A549 (cell line): ENCODE measurements around the gene ATP1A4.

Experiments
- JUN ChIP-seq, 2 experiments: fragments of >200 bp; sonication (Bioruptor Twin); formaldehyde crosslinking; IDR thresholded peaks; 2 replicates in 1 of 2; 3 replicates in 1 of 2; pipeline ENCODE4 v1.6.1; 2016 to 2017
- NFE2L2 ChIP-seq: fragments of 150-350 bp; conservative IDR thresholded peaks from 2 replicates; pipeline ENCODE4 v1.6.1; 2014; ENCODE audit warnings: low read length
- RARB ChIP-seq: fragments of 250-450 bp; sonication (Bioruptor Pico); IDR thresholded peaks from 2 replicates; pipeline ENCODE4 v1.8.0; 2021; ENCODE audit warnings: mild to moderate bottlenecking, moderate library complexity
- SMC3 ChIP-seq: fragments of >200 bp; sonication (Bioruptor Twin); formaldehyde crosslinking; IDR thresholded peaks from 3 replicates; pipeline ENCODE4 v1.6.1; 2018; ENCODE audit warnings: inconsistent platforms
- TFCP2L1 ChIP-seq: fragments of 250-450 bp; sonication (Bioruptor Pico); IDR thresholded peaks from 2 replicates; pipeline ENCODE4 v1.5.0; 2021; ENCODE audit warnings: mild to moderate bottlenecking
- ZFP36 ChIP-seq: fragments of 450-650 bp; IDR thresholded peaks from 2 replicates; pipeline ENCODE4 v1.6.1; 2014; ENCODE audit warnings: borderline replicate concordance; ENCODE audit not compliant: partially characterized antibody
- TF ChIP-seq, protein P1 (sequence below): IDR thresholded peaks from 2 replicates; pipeline ENCODE4 v1.6.1; 2012
- TF ChIP-seq, protein P2 (sequence below): fragments of >200 bp; sonication (Bioruptor Twin); formaldehyde crosslinking; IDR thresholded peaks from 3 replicates; pipeline ENCODE4 v1.5.1; 2016

DNA sequence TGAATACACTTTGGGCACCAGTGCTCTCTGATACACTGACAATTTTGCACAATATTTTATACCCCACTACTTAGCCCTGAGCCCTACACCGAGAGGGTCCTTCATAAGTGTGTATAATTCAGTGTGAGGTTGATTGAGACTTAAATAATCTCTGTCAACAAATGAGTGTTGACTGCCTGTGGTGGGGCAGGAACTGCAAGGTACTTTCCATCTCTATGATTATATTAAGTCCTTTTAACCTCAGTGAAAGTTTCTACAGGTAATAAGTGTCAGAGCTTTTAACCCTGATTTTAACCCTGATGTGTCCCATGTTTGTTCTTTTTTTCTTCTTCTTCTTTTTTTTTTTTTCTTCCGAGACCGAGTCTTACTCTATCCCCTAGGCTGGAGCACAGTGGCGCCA, 44.7 kb downstream of the ATP1A4 start:
- TF ChIP-seq RARB (CRISPR knock-in tag) = no peak
- TF ChIP-seq, protein P1, sequence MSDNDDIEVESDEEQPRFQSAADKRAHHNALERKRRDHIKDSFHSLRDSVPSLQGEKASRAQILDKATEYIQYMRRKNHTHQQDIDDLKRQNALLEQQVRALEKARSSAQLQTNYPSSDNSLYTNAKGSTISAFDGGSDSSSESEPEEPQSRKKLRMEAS = no peak
- TF ChIP-seq, protein P2, sequence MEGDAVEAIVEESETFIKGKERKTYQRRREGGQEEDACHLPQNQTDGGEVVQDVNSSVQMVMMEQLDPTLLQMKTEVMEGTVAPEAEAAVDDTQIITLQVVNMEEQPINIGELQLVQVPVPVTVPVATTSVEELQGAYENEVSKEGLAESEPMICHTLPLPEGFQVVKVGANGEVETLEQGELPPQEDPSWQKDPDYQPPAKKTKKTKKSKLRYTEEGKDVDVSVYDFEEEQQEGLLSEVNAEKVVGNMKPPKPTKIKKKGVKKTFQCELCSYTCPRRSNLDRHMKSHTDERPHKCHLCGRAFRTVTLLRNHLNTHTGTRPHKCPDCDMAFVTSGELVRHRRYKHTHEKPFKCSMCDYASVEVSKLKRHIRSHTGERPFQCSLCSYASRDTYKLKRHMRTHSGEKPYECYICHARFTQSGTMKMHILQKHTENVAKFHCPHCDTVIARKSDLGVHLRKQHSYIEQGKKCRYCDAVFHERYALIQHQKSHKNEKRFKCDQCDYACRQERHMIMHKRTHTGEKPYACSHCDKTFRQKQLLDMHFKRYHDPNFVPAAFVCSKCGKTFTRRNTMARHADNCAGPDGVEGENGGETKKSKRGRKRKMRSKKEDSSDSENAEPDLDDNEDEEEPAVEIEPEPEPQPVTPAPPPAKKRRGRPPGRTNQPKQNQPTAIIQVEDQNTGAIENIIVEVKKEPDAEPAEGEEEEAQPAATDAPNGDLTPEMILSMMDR = no peak
- TF ChIP-seq ZFP36 = no peak
- TF ChIP-seq JUN (IDR thresholded peaks at IDR 0.05) = no peak
- no peak for TF ChIP-seq SMC3
- no peak for TF ChIP-seq NFE2L2
- no peak for TF ChIP-seq TFCP2L1
